Mucosa of stomach (tissue), 1 donor: ENCODE measurements around the gene UBE2G2.

Experiments
- H3K27me3 ChIP-seq: one replicate; pipeline ENCODE4 v1.7.0; 2013; ENCODE audit warnings: mild to moderate bottlenecking, low read length; ENCODE audit not compliant: control insufficient read depth, insufficient read depth
- H3K36me3 ChIP-seq: one replicate; pipeline ENCODE4 v1.7.0; 2013; ENCODE audit warnings: low read length; ENCODE audit not compliant: control insufficient read depth, insufficient read depth
- H3K4me1 ChIP-seq: one replicate; pipeline ENCODE4 v1.7.0; 2013; ENCODE audit warnings: mild to moderate bottlenecking, low read length; ENCODE audit not compliant: control insufficient read depth, insufficient read depth
- H3K4me3 ChIP-seq: one replicate; pipeline ENCODE4 v1.7.0; 2013; ENCODE audit warnings: low read length
- H3K9ac ChIP-seq: one replicate; pipeline ENCODE4 v1.7.0; 2013; ENCODE audit warnings: mild to moderate bottlenecking, low read length, moderate library complexity
- H3K9me3 ChIP-seq: one replicate; pipeline ENCODE4 v1.7.0; 2013; ENCODE audit warnings: mild to moderate bottlenecking, low read length, moderate library complexity; ENCODE audit not compliant: control insufficient read depth
- donor health status: Pancreatic carcinoma.

The UBE2G2 gene

DNA sequence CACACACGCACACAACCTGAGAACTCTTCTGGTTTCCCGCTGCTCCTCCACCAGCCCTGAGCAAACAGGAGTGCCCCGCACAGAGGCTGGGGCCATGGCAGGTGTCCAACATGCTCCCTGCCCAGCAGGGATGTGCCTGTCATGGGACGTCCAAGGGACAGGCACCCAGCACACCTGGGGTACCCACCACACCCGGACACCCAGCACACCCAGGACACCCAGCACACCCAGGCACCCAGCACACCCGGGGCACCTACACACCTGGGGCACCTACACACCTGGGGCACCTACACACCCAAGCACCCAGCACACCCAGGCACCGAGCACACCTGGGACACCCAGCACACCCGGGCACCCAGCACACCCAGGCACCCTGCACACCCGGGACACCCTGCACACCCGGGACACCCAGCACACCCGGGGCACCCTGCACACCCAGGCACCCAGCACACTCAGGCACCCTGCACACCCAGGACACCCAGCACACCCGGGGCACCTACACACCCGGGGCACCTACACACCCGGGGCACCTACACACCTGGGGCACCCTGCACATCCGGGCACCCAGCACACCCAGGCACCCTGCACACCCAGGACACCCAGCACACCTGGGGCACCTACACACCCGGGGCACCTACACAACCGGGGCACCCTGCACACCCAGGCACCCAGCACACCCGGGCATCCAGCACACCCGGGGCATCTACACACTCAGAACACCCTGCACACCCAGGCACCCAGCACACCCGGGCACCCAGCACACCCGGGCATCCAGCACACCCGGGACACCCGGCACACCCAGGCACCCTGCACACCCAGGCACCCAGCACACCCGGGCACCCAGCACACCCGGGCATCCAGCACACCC, 37.9 kb downstream of the UBE2G2 start:
- no peaks in the 10 kb centered on the region for H3K9me3 ChIP-seq
- peaks cover 3% of the 10 kb centered on the region for H3K27me3 ChIP-seq
- no peaks in the 10 kb centered on the region for H3K36me3 ChIP-seq
- H3K4me3 ChIP-seq: no peak overlapping the region
- H3K4me1 ChIP-seq: peaks cover 25% of the 10 kb centered on the region
- H3K9ac ChIP-seq: no peak overlapping the region

DNA sequence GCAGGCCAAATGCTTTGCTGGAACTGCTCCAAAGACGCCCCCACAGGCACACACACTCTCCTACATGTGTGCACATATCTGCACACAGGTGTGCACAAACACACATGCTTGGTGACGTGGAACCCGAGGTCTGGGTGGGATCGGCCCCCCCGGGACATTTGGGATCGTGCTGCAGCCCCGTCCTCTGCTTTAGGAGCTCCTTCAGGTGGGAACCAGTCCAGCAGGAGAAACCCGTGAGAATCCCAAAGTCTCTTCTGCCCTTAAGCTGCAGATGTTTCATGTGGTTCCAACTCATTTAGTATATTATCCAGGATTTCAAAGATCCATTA, 38.6 kb downstream of the UBE2G2 start:
- Histone ChIP-seq H3K9me3 (no peaks in the 10 kb centered on the region), H3K9ac (no peak overlapping the region), H3K36me3 (no peaks in the 10 kb centered on the region), H3K27me3 (peaks cover 3% of the 10 kb centered on the region), H3K4me3 (no peak overlapping the region), H3K4me1 (peaks cover 25% of the 10 kb centered on the region)

- Histone ChIP-seq H3K36me3 (no peaks in the 10 kb centered on the region), H3K9ac (no peak overlapping the region), H3K9me3 (no peaks in the 10 kb centered on the region), H3K27me3 (peaks cover 3% of the 10 kb centered on the region), H3K4me3 (no peak overlapping the region), H3K4me1 (peaks cover 25% of the 10 kb centered on the region)
Observed at GRCh38 chr21:44762221-44763049, 39.2 kb downstream of the UBE2G2 start.

DNA sequence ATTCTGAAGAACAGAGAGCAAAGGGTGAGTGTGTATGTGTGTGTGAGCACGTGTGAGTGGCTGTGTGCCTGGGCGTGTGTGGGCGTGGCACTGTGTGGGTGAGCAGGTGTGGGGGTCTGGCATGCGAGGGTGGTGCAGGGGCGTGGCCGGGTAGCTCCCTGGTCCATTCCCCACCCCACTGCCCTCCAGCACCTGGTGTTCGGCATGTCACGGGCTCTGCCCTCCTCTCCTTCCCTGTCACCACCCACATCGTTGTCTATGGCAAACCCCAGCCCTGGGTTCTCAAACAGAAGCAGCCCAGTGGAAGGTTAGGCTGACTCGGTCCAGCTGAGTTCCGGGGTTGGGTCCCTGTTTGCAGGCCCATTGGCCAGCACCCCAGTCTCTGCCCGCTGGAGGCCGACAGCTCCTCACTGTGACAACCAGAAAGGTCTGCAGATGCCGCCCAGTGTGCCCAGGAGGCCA, 39.8 kb downstream of the UBE2G2 start:
- Histone ChIP-seq H3K9ac (no peak overlapping the region), H3K27me3 (peaks cover 3% of the 10 kb centered on the region), H3K4me1 (peaks cover 25% of the 10 kb centered on the region)

DNA sequence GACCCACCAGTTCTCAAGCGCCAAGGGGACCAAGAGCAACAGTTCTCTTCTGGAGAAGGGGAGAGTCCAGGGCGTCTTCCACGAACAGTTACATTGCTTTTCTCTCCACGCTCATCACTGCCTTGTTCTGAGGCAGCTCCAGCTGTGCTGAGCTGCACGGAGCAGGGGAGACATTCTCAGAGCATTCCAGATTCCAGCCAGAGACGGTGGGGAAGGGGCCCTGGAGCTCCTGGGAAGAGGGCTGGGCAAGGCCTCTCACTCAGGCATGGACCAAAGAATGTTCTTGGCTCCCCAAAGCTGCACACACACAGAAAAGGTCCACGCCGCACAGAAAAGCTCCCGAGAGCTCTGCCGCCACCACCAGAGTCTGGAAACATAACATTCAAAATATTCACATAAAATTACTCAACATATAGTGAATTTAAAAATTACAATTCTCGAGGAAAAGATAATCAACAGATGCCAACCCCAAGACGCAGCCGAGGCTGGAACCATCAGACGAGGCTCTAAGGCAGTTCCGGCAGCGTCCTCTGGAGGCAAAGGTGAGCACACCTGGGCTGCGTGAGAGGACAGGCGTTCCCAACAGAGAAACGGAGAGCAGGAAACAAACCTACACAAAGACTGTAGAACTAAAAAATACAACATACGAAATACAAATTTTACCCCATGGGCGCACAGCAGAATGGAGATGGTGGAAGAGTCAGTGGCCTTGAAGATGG, 40.5 kb downstream of the UBE2G2 start:
- H3K4me1 ChIP-seq: peaks cover 25% of the 10 kb centered on the region
- H3K36me3 ChIP-seq: no peaks in the 10 kb centered on the region
- H3K27me3 ChIP-seq: peaks cover 3% of the 10 kb centered on the region
- no peak overlapping the region for H3K9ac ChIP-seq
- no peaks in the 10 kb centered on the region for H3K9me3 ChIP-seq
- H3K4me3 ChIP-seq: no peak overlapping the region

More for the DNA sequence above, 39.8 kb downstream of the UBE2G2 start:
- Histone ChIP-seq H3K4me3 (no peak overlapping the region), H3K9me3 (no peaks in the 10 kb centered on the region), H3K36me3 (no peaks in the 10 kb centered on the region)

- H3K9me3 ChIP-seq: no peaks in the 10 kb centered on the region
- no peak overlapping the region for H3K4me3 ChIP-seq
- no peaks in the 10 kb centered on the region for H3K36me3 ChIP-seq
Observed at GRCh38 chr21:44760376-44760775, 41.2 kb downstream of the UBE2G2 start.

DNA sequence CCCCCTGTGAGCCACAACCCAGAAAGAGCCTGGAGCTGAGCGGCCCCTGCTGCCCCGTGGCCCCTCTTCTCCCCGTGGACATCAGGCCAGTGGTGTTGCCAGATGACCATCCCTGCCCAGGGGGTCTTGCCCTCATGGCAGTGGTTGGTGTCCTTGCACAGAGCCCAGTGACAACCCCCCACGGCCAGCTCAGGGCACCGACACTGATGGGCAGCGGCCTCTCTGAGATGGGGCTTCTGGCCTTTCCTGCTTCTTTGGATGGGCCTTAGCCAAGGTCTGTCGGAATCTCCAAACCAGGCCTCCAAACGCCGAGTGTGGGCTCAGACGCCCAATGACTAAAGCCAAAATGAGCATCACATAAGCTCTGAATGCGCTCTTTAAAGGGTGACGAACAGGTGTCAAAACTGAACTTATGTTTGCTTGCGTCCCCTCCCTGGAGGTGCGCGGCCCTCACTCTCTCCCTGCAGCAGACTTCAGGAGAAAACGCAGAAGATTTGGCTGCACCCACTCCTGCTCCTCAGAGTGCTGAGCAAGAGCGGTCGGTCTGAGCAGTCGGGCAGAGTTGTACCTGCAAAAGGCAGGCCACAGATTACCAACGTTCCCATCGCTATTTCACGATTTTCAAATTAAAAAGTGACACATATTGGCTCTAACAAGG, 41.9 kb downstream of the UBE2G2 start:
- peaks cover 1% of the 10 kb centered on the region for H3K27me3 ChIP-seq
- H3K9me3 ChIP-seq: no peaks in the 10 kb centered on the region
- H3K4me1 ChIP-seq: peaks cover 14% of the 10 kb centered on the region
- no peak overlapping the region for H3K9ac ChIP-seq
- no peak overlapping the region for H3K4me3 ChIP-seq
- H3K36me3 ChIP-seq: no peaks in the 10 kb centered on the region

More at GRCh38 chr21:44760376-44760775, 41.2 kb downstream of the UBE2G2 start:
- H3K9ac ChIP-seq: no peak overlapping the region
- H3K4me1 ChIP-seq: peaks cover 19% of the 10 kb centered on the region
- peaks cover 3% of the 10 kb centered on the region for H3K27me3 ChIP-seq

DNA sequence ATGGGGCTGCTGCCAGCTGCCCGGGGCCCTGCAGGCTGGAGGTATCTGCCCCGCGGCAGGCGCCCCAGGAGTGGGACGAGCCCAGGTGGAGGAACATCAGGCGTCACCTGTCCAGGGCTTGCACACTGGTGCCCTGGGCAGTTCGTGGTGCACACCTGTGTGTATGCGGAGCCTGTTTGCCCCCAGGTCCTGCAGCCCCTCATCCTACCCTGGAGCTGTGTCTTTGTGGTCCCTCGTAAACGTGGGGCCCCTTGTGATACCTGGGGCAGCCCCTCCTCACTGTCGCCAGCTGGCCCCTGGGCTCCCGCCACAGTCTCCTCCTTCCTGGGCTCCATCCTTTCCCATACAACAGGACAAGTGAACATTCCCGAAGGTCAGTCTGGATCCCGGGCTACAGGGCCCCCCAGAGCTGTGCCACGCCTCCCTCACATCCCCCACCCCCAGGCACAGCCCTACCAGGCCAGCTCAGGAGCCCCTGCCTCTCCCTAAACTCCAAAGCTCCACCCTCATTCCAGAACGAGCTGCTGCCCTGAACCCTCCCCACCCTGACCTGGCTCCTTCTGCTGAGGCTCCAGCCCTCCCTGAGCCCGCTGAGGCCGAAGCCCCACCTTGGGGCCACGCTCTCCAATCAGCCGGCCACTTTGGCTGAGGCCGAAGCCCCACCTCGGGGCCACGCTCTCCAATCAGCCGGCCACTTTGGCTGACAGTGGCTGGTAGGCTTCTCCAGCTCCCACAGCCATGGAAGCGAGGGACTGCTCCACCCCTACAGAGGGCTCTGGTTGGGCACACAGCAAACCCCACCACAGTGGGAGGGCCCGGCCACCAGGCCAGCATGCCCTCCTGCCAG, 42.6 kb downstream of the UBE2G2 start:
- no peaks in the 10 kb centered on the region for H3K9me3 ChIP-seq
- no peaks in the 10 kb centered on the region for H3K36me3 ChIP-seq
- H3K4me1 ChIP-seq: peaks cover 9% of the 10 kb centered on the region
- no peaks in the 10 kb centered on the region for H3K27me3 ChIP-seq
- H3K9ac ChIP-seq: no peak overlapping the region
- H3K4me3 ChIP-seq: no peak overlapping the region

DNA sequence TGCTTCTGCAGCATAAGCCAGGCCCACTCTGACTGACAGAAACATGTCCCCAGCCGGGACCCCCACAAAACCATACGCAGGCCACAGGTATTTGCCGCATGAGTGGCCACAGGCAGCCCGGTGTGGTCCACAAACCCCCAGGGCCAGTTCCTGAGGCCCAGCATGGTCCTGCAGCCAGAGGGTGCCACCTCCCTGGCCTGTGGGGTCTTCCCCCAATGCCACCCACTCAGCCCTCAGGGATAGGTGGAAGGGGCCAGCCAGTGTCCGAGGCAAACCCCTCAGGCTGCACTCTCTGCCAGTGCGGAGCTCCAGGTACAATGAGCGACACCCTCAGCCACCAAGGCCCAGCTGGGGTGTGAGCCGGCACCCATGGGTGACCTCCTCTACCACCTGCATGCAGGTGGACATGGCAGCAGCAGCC, 43.5 kb downstream of the UBE2G2 start:
- H3K9ac ChIP-seq: no peak overlapping the region

DNA sequence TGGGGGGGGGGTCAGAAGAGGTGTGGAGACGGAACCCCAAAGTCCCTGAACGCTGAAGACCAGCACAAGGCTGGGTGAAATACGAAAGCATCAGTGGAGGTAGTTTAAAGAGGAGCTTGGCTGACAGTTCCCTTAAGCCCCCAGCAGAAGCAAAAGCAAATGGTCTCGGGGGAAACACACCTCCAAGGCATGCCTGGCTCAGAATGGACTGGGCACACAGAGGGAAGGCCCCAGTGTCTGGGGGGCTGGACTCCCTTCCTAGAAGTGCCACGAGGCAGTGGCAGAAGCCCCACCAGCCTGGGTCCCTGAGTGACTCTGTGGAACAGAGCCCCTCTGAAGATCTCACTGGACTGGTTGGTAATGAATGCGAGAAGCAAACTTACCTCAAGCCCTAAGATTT, 43.9 kb downstream of the UBE2G2 start:
- Histone ChIP-seq H3K4me1 (peaks cover 9% of the 10 kb centered on the region), H3K9ac (no peak overlapping the region), H3K4me3 (no peak overlapping the region), H3K9me3 (no peaks in the 10 kb centered on the region), H3K27me3 (no peaks in the 10 kb centered on the region), H3K36me3 (no peaks in the 10 kb centered on the region)

More for the DNA sequence above, 43.5 kb downstream of the UBE2G2 start:
- no peaks in the 10 kb centered on the region for H3K27me3 ChIP-seq
- no peak overlapping the region for H3K4me3 ChIP-seq
- no peaks in the 10 kb centered on the region for H3K36me3 ChIP-seq
- no peaks in the 10 kb centered on the region for H3K9me3 ChIP-seq
- H3K4me1 ChIP-seq: peaks cover 9% of the 10 kb centered on the region
